ACHN (cell line): ENCODE data around the gene ALCAM.

Experiments used
- DNase-seq: peaks from one replicate; pipeline ENCODE4 v3.0.0-alpha.2; 2015
- in situ Hi-C: cut with HindIII; loops from 2 replicates; pipeline ENCODE4 v1.10.0; 2017; ENCODE audit warnings: low sequenced_read_pairs, low pct_ligation_motif_present, low pct_unique_long_range_greater_than_20kb

The ALCAM gene

GRCh38 chr3:105366326-105367062 is at the start of gene ALCAM:
TSS of gene ALCAM (plus strand) at chr3:105366909.
- peak; percentile 96 for DNase-seq
- in situ Hi-C loops, result no loop called here

GRCh38 chr3:105317841-105318240 is 48.9 kb upstream of the ALCAM start:
- in situ Hi-C loops, result no loop called here
- no peak for DNase-seq

- DNase-seq, result no peak
Observed at GRCh38 chr3:105322570-105323273, 44.0 kb upstream of the ALCAM start.

GRCh38 chr3:105323274-105323599 is 43.5 kb upstream of the ALCAM start:
- in situ Hi-C loops, result no loop called here
- no peak for DNase-seq

More at GRCh38 chr3:105322570-105323273, 44.0 kb upstream of the ALCAM start:
- in situ Hi-C loops, result no loop called here

- in situ Hi-C loops, result no loop called here
- DNase-seq, result no peak
Observed at GRCh38 chr3:105324951-105325350, 41.8 kb upstream of the ALCAM start.

- in situ Hi-C loops, result no loop called here
- DNase-seq, result no peak
Observed at GRCh38 chr3:105327662-105328337, 38.9 kb upstream of the ALCAM start.

GRCh38 chr3:105328338-105328730 is 38.4 kb upstream of the ALCAM start:
- no peak for DNase-seq
- in situ Hi-C loops, result no loop called here

- DNase-seq, result no peak
- in situ Hi-C loops, result no loop called here
Observed at GRCh38 chr3:105332961-105333360, 33.7 kb upstream of the ALCAM start.

GRCh38 chr3:105334138-105334882 is 32.4 kb upstream of the ALCAM start:
- DNase-seq, result peak; percentile 15
- in situ Hi-C loops, result no loop called here

- in situ Hi-C loops, result no loop called here
- DNase-seq, result no peak
Observed at GRCh38 chr3:105339946-105340345, 26.8 kb upstream of the ALCAM start.

- DNase-seq, result no peak
- in situ Hi-C loops, result no loop called here
Observed at GRCh38 chr3:105343991-105344390, 22.7 kb upstream of the ALCAM start.

- in situ Hi-C loops, result no loop called here
- DNase-seq, result no peak
Observed at GRCh38 chr3:105345156-105345555, 21.6 kb upstream of the ALCAM start.

GRCh38 chr3:105347625-105348302 is 18.9 kb upstream of the ALCAM start:
- in situ Hi-C loops, result no loop called here
- DNase-seq, result no peak

- no peak for DNase-seq
- in situ Hi-C loops, result no loop called here
Observed at GRCh38 chr3:105348307-105348706, 18.4 kb upstream of the ALCAM start.

GRCh38 chr3:105349684-105350387 is 16.9 kb upstream of the ALCAM start:
- in situ Hi-C loops, result no loop called here
- no peak for DNase-seq

- no peak for DNase-seq
- in situ Hi-C loops, result no loop called here
Observed at GRCh38 chr3:105351821-105352220, 14.9 kb upstream of the ALCAM start.

GRCh38 chr3:105352976-105353375 is 13.7 kb upstream of the ALCAM start:
- in situ Hi-C loops, result no loop called here
- no peak for DNase-seq
